ENCODE results near the gene AGER.

The AGER gene

DNA sequence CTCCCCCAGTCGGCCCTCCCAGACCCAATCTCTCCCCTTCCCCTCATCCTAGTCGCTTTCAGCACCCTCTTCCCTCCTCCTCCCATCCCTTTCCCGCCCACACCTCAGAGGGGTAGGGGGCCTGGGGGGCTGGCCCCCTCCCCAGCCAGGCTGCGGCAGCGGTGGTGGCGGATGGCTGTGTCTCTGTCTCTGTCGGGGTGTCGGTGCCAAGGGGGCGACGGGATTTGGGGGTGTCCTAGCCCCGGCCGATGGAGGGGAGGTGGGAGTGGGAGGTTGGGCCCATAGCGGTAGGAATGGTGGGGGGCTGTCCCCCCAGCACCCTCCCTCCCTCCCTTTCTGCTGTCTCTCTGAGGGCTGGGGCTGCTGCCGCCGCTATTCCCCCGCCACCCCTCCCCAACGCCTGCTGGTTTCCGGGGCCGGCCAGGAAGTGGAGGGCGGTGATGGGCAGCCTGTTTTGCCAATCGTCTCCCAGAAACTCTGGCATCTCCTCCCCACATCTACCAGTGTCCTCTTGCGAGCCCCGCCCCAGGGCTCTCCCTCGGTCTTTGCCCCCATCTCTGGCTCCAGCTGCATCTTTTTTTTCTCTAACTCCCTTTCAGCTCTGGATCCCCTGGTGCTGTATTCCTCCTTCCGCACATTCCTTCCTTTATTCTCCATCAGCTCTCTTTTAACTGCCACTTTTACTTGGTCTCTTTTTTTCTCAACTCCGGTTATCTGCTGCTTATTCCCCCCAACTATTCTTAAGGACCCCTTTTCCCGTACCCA, 8.2 kb downstream of the AGER start, which contains the start of gene AGPAT1:
TSS of gene AGPAT1 (minus strand) at position 374 of the 765 bp plus-strand sequence. CDS start 4,588 bp downstream, outside the sequence.
- no peaks in the 10 kb centered on the region for H3K27me3 Mint-ChIP-seq (ENCODE audit: low read depth)
- H3K36me3 Mint-ChIP-seq (ENCODE audit: low read depth), result peaks cover 21% of the 10 kb centered on the region
- peak within 1 kb of the TSS; percentile 98 for H3K27ac Mint-ChIP-seq
- peak within 1 kb of the TSS; percentile 97 for H3K4me3 Mint-ChIP-seq
- no peaks in the 10 kb centered on the region for H3K9me3 Mint-ChIP-seq
- DNase-seq (ENCODE audit: low spot score), result peak; percentile 93
- H3K4me1 Mint-ChIP-seq (ENCODE audit: low read depth), result peaks cover 47% of the 10 kb centered on the region

- Mint-ChIP-seq H3K27me3 (ENCODE audit: low read depth) (no peaks in the 10 kb centered on the region), H3K27ac (peak overlapping the region; percentile 70), H3K36me3 (ENCODE audit: low read depth) (peaks cover 18% of the 10 kb centered on the region), H3K4me1 (ENCODE audit: low read depth) (peaks cover 47% of the 10 kb centered on the region), H3K4me3 (peak overlapping the region; percentile 97), H3K9me3 (no peaks in the 10 kb centered on the region)
- DNase-seq (ENCODE audit: low spot score), result no peak
These were observed 8.7 kb downstream of the AGER start for GRCh38 chr6:32175322-32175710.

- Mint-ChIP-seq H3K4me1 (ENCODE audit: low read depth) (peaks cover 45% of the 10 kb centered on the region), H3K9me3 (no peaks in the 10 kb centered on the region), H3K27ac (no peak overlapping the region), H3K36me3 (ENCODE audit: low read depth) (peaks cover 21% of the 10 kb centered on the region), H3K4me3 (peak overlapping the region; percentile 97), H3K27me3 (ENCODE audit: low read depth) (no peaks in the 10 kb centered on the region)
- DNase-seq (ENCODE audit: low spot score), result no peak
These were observed 9.6 kb downstream of the AGER start for GRCh38 chr6:32174416-32174815.

DNA sequence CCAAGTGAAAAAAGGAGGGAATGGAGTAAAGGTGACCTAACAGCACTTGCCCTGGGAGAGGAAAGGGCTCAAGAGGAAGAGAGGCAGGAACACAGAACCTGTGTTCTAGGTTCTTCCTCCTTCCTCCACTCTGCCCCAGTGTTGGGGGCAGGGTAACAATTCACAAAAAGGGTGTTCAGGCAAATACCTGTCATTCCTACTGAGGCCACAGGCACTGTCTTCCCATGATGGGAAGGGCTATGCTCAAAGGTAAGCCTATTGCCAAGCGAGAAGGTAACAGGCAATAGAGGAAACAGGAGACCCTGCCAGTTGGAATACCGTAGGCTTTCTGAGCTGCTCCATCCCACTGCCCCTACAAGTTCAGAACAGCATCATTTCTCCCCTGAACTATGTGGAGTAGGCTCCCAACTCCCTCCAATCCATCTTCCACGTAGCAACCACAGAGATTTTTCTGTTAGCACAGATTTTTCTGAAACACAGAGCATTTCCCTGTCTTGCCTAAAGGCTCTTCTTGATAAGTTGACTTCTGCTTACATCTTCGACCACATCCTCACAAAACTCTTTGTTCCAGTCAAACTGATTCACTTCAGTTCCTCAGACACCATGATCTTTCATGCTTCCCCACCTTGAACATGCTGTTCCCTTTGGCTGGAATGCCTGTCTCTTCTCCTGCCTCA, 10.9 kb downstream of the AGER start:
- H3K27me3 Mint-ChIP-seq (ENCODE audit: low read depth), result no peaks in the 10 kb centered on the region
- DNase-seq (ENCODE audit: low spot score), result no peak
- no peaks in the 10 kb centered on the region for H3K9me3 Mint-ChIP-seq
- peaks cover 36% of the 10 kb centered on the region for H3K4me1 Mint-ChIP-seq (ENCODE audit: low read depth)
- H3K36me3 Mint-ChIP-seq (ENCODE audit: low read depth), result peaks cover 19% of the 10 kb centered on the region
- peak overlapping the region; percentile 56 for H3K27ac Mint-ChIP-seq
- no peak overlapping the region for H3K4me3 Mint-ChIP-seq

GRCh38 chr6:32171234-32171633, 12.8 kb downstream of the AGER start:
- Mint-ChIP-seq H3K4me3 (no peak overlapping the region), H3K4me1 (ENCODE audit: low read depth) (peaks cover 24% of the 10 kb centered on the region), H3K27me3 (ENCODE audit: low read depth) (no peaks in the 10 kb centered on the region), H3K27ac (no peak overlapping the region), H3K36me3 (ENCODE audit: low read depth) (peaks cover 25% of the 10 kb centered on the region), H3K9me3 (no peaks in the 10 kb centered on the region)
- no peak for DNase-seq (ENCODE audit: low spot score)

DNA sequence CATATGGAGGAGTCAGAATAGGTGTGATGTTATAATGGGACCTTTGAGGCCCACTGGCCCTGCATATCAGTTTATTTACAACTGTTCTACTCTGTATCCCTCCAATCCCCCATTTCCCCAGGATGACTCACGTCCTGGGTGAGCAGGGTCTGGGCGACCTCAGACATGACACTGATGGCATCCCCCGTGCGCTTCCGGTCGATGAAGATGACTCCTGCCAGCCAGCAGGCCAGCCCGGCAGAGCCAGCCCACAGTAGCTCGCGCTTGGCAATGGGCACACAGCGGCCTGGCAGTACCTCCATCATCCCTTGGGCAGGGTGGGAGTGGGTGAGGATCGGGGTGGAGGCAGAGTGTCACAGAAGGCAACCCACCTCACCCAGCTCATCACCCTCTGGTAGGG, 13.8 kb downstream of the AGER start:
- H3K4me1 Mint-ChIP-seq (ENCODE audit: low read depth), result peaks cover 22% of the 10 kb centered on the region
- no peak for DNase-seq (ENCODE audit: low spot score)
- no peak overlapping the region for H3K4me3 Mint-ChIP-seq
- no peaks in the 10 kb centered on the region for H3K27me3 Mint-ChIP-seq (ENCODE audit: low read depth)
- H3K36me3 Mint-ChIP-seq (ENCODE audit: low read depth), result peaks cover 25% of the 10 kb centered on the region
- H3K9me3 Mint-ChIP-seq, result no peaks in the 10 kb centered on the region
- no peak overlapping the region for H3K27ac Mint-ChIP-seq

DNA sequence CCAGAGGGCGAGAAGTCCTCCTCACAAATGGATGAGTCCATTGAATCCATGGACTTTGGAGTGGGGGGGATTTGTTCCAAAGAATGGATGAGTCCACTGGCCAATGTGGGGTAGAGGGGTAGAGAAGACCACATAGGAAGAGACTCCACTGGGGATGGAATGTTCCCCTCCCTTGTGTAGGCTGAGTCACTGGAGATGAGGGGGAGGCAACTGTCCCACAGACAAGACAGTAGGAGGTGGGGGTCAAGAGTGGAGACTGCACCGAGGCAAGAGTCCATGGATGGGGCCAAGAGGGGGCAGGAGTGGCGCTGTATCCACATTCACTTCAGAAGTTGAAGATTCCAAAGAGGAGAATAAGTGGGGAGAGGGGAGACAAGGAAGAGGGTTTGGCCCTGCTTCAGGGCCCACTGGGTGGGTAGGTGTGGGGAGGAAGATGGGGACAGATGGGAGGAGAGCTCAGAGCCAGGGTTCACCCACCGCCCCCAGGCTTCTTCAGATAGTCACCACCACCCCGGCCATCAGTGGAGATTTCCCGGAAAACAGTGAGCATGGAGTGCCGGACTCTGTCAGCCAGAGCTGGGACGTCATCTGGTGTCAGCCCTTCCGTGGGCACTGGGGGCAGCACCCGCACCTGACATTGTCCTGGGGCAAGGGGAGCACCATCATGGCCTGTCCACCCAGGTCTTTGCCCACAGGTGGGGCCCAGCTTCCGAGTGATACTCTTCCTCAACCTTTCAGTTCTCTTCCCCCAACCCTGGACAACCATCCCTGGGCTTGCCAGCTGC, 15.1 kb downstream of the AGER start:
- no peak overlapping the region for H3K27ac Mint-ChIP-seq

GRCh38 chr6:32168350-32168749, 15.7 kb downstream of the AGER start:
- no peak overlapping the region for H3K4me3 Mint-ChIP-seq
- H3K36me3 Mint-ChIP-seq (ENCODE audit: low read depth), result peaks cover 26% of the 10 kb centered on the region
- no peaks in the 10 kb centered on the region for H3K9me3 Mint-ChIP-seq
- H3K4me1 Mint-ChIP-seq (ENCODE audit: low read depth), result peaks cover 10% of the 10 kb centered on the region
- no peak for DNase-seq (ENCODE audit: low spot score)
- no peaks in the 10 kb centered on the region for H3K27me3 Mint-ChIP-seq (ENCODE audit: low read depth)
- no peak overlapping the region for H3K27ac Mint-ChIP-seq

More for the DNA sequence above, 15.1 kb downstream of the AGER start:
- Mint-ChIP-seq H3K4me1 (ENCODE audit: low read depth) (peaks cover 16% of the 10 kb centered on the region), H3K36me3 (ENCODE audit: low read depth) (peaks cover 26% of the 10 kb centered on the region), H3K9me3 (no peaks in the 10 kb centered on the region), H3K4me3 (no peak overlapping the region), H3K27me3 (ENCODE audit: low read depth) (no peaks in the 10 kb centered on the region)
- no peak for DNase-seq (ENCODE audit: low spot score)

GRCh38 chr6:32167761-32168262, 16.2 kb downstream of the AGER start:
- no peak for DNase-seq (ENCODE audit: low spot score)
- no peaks in the 10 kb centered on the region for H3K27me3 Mint-ChIP-seq (ENCODE audit: low read depth)
- H3K4me3 Mint-ChIP-seq, result no peak overlapping the region
- H3K27ac Mint-ChIP-seq, result no peak overlapping the region
- H3K9me3 Mint-ChIP-seq, result no peaks in the 10 kb centered on the region
- peaks cover 5% of the 10 kb centered on the region for H3K4me1 Mint-ChIP-seq (ENCODE audit: low read depth)
- peaks cover 26% of the 10 kb centered on the region for H3K36me3 Mint-ChIP-seq (ENCODE audit: low read depth)

DNA sequence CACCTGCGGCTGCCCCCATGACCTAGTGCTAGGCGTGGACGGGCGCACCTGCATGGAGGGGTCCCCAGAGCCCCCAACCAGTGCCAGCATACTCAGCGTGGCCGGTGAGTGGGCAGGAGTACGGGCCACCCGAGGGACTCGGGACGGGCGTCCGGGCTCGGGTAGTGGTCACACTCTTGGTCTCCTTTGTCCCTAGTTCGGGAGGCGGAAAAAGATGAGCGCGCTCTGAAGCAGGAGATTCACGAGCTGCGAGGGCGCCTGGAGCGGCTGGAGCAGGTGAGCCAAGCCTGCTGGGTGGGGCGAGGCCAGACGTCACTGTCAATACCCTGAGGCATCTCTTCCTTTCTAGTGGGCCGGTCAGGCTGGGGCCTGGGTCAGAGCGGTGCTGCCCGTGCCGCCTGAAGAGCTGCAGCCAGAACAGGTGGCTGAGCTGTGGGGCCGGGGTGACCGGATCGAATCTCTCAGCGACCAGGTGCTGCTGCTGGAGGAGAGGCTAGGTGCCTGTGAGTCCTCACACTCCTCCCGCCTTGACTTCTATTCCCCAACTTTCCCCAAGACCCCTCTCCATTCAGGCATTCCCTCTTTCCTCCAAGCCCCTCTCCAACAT, 16.8 kb downstream of the AGER start:
- no peaks in the 10 kb centered on the region for H3K27me3 Mint-ChIP-seq (ENCODE audit: low read depth)
- H3K27ac Mint-ChIP-seq, result no peak overlapping the region
- H3K4me1 Mint-ChIP-seq (ENCODE audit: low read depth), result peaks cover 2% of the 10 kb centered on the region
- H3K4me3 Mint-ChIP-seq, result no peak overlapping the region
- peaks cover 26% of the 10 kb centered on the region for H3K36me3 Mint-ChIP-seq (ENCODE audit: low read depth)
- DNase-seq (ENCODE audit: low spot score), result no peak
- H3K9me3 Mint-ChIP-seq, result no peaks in the 10 kb centered on the region

- no peak for DNase-seq (ENCODE audit: low spot score)
- no peak overlapping the region for H3K4me3 Mint-ChIP-seq
- no peak overlapping the region for H3K27ac Mint-ChIP-seq
- H3K4me1 Mint-ChIP-seq (ENCODE audit: low read depth), result peaks cover 2% of the 10 kb centered on the region
- no peaks in the 10 kb centered on the region for H3K9me3 Mint-ChIP-seq
- H3K27me3 Mint-ChIP-seq (ENCODE audit: low read depth), result no peaks in the 10 kb centered on the region
- peaks cover 26% of the 10 kb centered on the region for H3K36me3 Mint-ChIP-seq (ENCODE audit: low read depth)
These were observed 17.5 kb downstream of the AGER start for GRCh38 chr6:32166411-32167061.

- Mint-ChIP-seq H3K4me3 (no peak within 1 kb of the TSS), H3K36me3 (ENCODE audit: low read depth) (peaks cover 15% of the 10 kb centered on the region), H3K27ac (no peak within 1 kb of the TSS), H3K9me3 (no peaks in the 10 kb centered on the region), H3K27me3 (ENCODE audit: low read depth) (no peaks in the 10 kb centered on the region), H3K4me1 (ENCODE audit: low read depth) (no peaks in the 10 kb centered on the region)
- no peak for DNase-seq (ENCODE audit: low spot score)
These were observed 19.8 kb downstream of the AGER start, which contains the start of gene EGFL8 for GRCh38 chr6:32164295-32164694. Gene EGFL8, plus strand, starts transcription at chr6:32164595. Its CDS starts 1,571 bp downstream, at chr6:32166166.

All from T-helper 2 cell treated with Interferon-gamma antibody and Interleukin-4, amounts not matched to agents 5 μg/mL and 100 μg/mL, for 36 hours (primary cell).